Measurements from ENCODE around the gene BTBD6.

- no peak for TF ChIP-seq ZNF592 (IDR thresholded peaks at IDR 0.05)
- TF ChIP-seq RBFOX2 (IDR thresholded peaks at IDR 0.05; ENCODE audit: low read depth, low read length) = no peak
- TF ChIP-seq ZBTB17 (CRISPR knock-in tag; IDR thresholded peaks at IDR 0.05) = no peak
- no peak for TF ChIP-seq ZNF146 (CRISPR knock-in tag; IDR thresholded peaks at IDR 0.05; ENCODE audit: unreplicated experiment)
- no peak for TF ChIP-seq CTCF (IDR thresholded peaks at IDR 0.05 in 2 of 3, conservative IDR thresholded peaks at IDR 0.05 in 1 of 3; ENCODE audit: insufficient read depth in 2 of 3, low read depth in 1 of 3, low read length in 3 of 3)
- no peak for TF ChIP-seq GATA2 (CRISPR knock-in tag; IDR thresholded peaks at IDR 0.05)
- no peak for TF ChIP-seq ELK1 (CRISPR knock-in tag; IDR thresholded peaks at IDR 0.05)
- no peak for TF ChIP-seq TAL1 (IDR thresholded peaks at IDR 0.05)
- TF ChIP-seq FOS (IDR thresholded peaks at IDR 0.05; ENCODE audit: extremely low read depth, insufficient read length) = no peak
- no peak for TF ChIP-seq CBX5 (IDR thresholded peaks at IDR 0.05; ENCODE audit: borderline replicate concordance, low read depth)
- TF ChIP-seq POLR2A (conservative IDR thresholded peaks at IDR 0.05) = no peak
- TF ChIP-seq ZNF318 (IDR thresholded peaks at IDR 0.05; ENCODE audit: borderline replicate concordance in 1 of 2, low read depth in 1 of 2) = no peak
- TF ChIP-seq KAT8 (IDR thresholded peaks at IDR 0.05; ENCODE audit: low read depth) = no peak
- no peak for TF ChIP-seq SMC3 (conservative IDR thresholded peaks at IDR 0.05; ENCODE audit: insufficient read depth, low read depth, low read length)
These were observed 30.6 kb upstream of the BTBD6 start for GRCh38 chr14:105217774-105218173.
